GM23248 (cell line): ENCODE data around the gene LARP6. TPM values are rescaled to one million over a fixed set of nuclear protein-coding genes. Genes with fewer than 3 reads are reported as not detected.

ENCODE experiments used
- DNase-seq: peaks from one replicate; pipeline ENCODE4 v3.0.0-alpha.2; 2015
- H2AFZ ChIP-seq: fragments of 200-600 bp; sonication (generic); 2 replicates; pipeline ENCODE4 v1.6.1; 2016; ENCODE audit warnings: antibody characterized with exemption
- H3F3A ChIP-seq: fragments of 200-600 bp; sonication (generic); 2 replicates; pipeline ENCODE4 v1.6.1; 2016; ENCODE audit warnings: mild to moderate bottlenecking, antibody characterized with exemption, mixed run types; ENCODE audit not compliant: insufficient read depth
- H3K27ac ChIP-seq: fragments of 200-600 bp; sonication (generic); 2 replicates; pipeline ENCODE4 v1.5.1; 2016; ENCODE audit warnings: mild to moderate bottlenecking
- H3K27me3 ChIP-seq: fragments of 200-600 bp; sonication (generic); replicated peaks from 2 replicates; pipeline ENCODE4 v1.6.1; 2016; ENCODE audit warnings: mild to moderate bottlenecking; ENCODE audit not compliant: insufficient read depth
- H3K36me3 ChIP-seq: fragments of 200-600 bp; sonication (generic); 2 replicates; pipeline ENCODE4 v1.6.1; 2016; ENCODE audit warnings: low read depth, mild to moderate bottlenecking
- H3K4me1 ChIP-seq: fragments of 200-600 bp; sonication (generic); 2 replicates; pipeline ENCODE4 v1.6.1; 2016; ENCODE audit warnings: mild to moderate bottlenecking; ENCODE audit not compliant: insufficient read depth
- H3K4me2 ChIP-seq: fragments of 200-600 bp; sonication (generic); one replicate; pipeline ENCODE4 v1.6.1; 2016; ENCODE audit warnings: mild to moderate bottlenecking; ENCODE audit not compliant: unreplicated experiment
- H3K4me3 ChIP-seq: fragments of 200-600 bp; sonication (generic); 2 replicates; pipeline ENCODE4 v1.5.1; 2016; ENCODE audit warnings: mild to moderate bottlenecking
- H3K79me2 ChIP-seq: fragments of 200-600 bp; sonication (generic); 2 replicates; pipeline ENCODE4 v1.6.1; 2016; ENCODE audit warnings: mild to moderate bottlenecking; ENCODE audit not compliant: insufficient read depth
- H3K9ac ChIP-seq: fragments of 200-600 bp; sonication (generic); 2 replicates; pipeline ENCODE4 v1.6.1; 2016; ENCODE audit warnings: mild to moderate bottlenecking
- H3K9me2 ChIP-seq: fragments of 200-600 bp; sonication (generic); 2 replicates; pipeline ENCODE4 v1.6.1; 2016; ENCODE audit warnings: mixed run types, mild to moderate bottlenecking, moderate library complexity; ENCODE audit not compliant: insufficient read depth
- H3K9me3 ChIP-seq: fragments of 200-600 bp; sonication (generic); one replicate; pipeline ENCODE4 v1.6.1; 2017; ENCODE audit warnings: low read depth
- H4K20me1 ChIP-seq: fragments of 200-600 bp; sonication (generic); 2 replicates; pipeline ENCODE4 v1.6.0; 2016; ENCODE audit not compliant: insufficient read depth
- EZH2 ChIP-seq: fragments of 200-600 bp; sonication (generic); IDR thresholded peaks from 2 replicates; pipeline ENCODE4 v1.6.1; 2018; ENCODE audit warnings: antibody characterized with exemption, mild to moderate bottlenecking; ENCODE audit not compliant: insufficient read depth, poor library complexity, severe bottlenecking
- EZH2phosphoT487 ChIP-seq: fragments of 200-600 bp; sonication (generic); IDR thresholded peaks from 2 replicates; pipeline ENCODE4 v1.6.1; 2018; ENCODE audit warnings: antibody characterized with exemption, moderate library complexity, mild to moderate bottlenecking, low read depth; ENCODE audit not compliant: insufficient read depth
- WGBS, 2 experiments: methylation state at CpG; one replicate each; pipeline ENCODE4 v1.1.6; 2015 to 2017; ENCODE audit warnings: low lambda C conversion rate in 2 of 2, low coverage in 1 of 2; ENCODE audit errors: missing lambda C conversion rate in 2 of 2; 5-methylcytosine and 5-hydroxymethylcytosine counted together
- in situ Hi-C: fragments of 300-500 bp; cut with MboI; formaldehyde crosslinking; loops from 2 replicates; pipeline ENCODE4 v1.15.0; 2020
- polyA plus RNA-seq: library from polyadenylated mRNA; unstranded; fragments of >200 nt; fragmentation: Nextera tagmentation; extraction: Ambion mirVana; gene quantifications from 2 replicates; pipeline ENCODE4 v1.2.1, GENCODE V29; 2016
- total RNA-seq: library from RNA; depleted of rRNA; stranded (reverse); fragments of >200 nt; shearing (Covaris generic); gene quantifications from 2 replicates; pipeline ENCODE4 v1.2.3, GENCODE V29; 2014

Gene LARP6
- total and polyA plus RNA-seq, 2 experiments from 2014 or later = 104 to 110 TPM

DNA sequence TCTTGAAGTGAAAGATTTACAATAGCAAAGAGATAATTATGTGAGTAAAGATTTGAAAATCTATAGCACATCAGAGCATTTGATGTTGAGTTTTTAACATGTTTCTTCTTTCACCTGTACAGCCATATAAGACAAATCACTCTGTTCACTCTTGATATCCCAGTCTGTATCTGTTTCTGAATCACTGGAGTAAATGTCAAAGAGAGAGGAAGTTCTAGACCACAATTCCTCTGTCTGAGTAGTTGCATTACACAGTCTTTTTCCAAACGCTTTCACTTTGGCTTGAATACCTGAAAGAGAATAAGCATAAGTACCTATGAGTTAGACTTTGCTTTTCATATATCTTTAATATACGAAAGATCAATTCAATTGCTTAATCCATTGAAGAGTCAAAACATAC lies 28.4 kb upstream of the LARP6 start:
- no peaks in the 10 kb centered on the region for H3K9me3 ChIP-seq
- H3F3A ChIP-seq = peaks cover 16% of the 10 kb centered on the region
- H3K4me1 ChIP-seq = peaks cover 12% of the 10 kb centered on the region
- no peak overlapping the region for H3K9ac ChIP-seq
- no peaks in the 10 kb centered on the region for H3K27me3 ChIP-seq
- no peaks in the 10 kb centered on the region for H3K79me2 ChIP-seq
- H3K9me2 ChIP-seq = no peaks in the 10 kb centered on the region
- H4K20me1 ChIP-seq = no peaks in the 10 kb centered on the region
- H3K4me2 ChIP-seq = no peak overlapping the region
- 85 to 88% methylated on average over 2 of the region's 2 CpGs for WGBS, 2 experiments
- TF ChIP-seq EZH2phosphoT487 (no peak), EZH2 (no peak)
- peak; percentile 5 for DNase-seq
- no peak overlapping the region for H2AFZ ChIP-seq
- no peak overlapping the region for H3K27ac ChIP-seq
- no peak overlapping the region for H3K4me3 ChIP-seq
- H3K36me3 ChIP-seq = no peaks in the 10 kb centered on the region
- in situ Hi-C loops = no loop called here

DNA sequence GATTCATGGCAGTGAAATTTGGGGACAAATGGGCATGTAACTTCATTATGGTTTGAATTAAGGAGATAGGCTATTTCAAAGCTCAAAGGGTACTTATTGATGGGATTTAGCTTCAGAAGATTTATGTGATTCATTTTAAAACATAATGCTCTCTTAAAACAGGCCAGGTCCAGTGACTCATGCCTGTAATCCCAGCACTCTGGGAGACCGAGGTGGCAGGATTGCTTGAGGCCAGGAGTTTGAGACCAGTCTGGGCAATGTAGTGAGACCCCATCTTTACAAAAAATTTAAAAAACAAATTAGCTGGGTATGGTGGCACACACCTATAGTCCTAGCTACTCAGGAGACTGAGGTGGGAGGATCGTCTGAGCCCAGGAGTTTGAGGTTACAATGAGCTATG lies 26.8 kb upstream of the LARP6 start:
- H3K36me3 ChIP-seq = no peaks in the 10 kb centered on the region
- no peak overlapping the region for H3K4me3 ChIP-seq
- TF ChIP-seq EZH2phosphoT487 = no peak
- no peak for TF ChIP-seq EZH2
- peaks cover 16% of the 10 kb centered on the region for H3F3A ChIP-seq
- no peaks in the 10 kb centered on the region for H3K9me3 ChIP-seq
- 90 to 100% methylated on average over 2 of the region's 2 CpGs for WGBS, 2 experiments
- H2AFZ ChIP-seq = no peak overlapping the region
- H3K4me2 ChIP-seq = no peak overlapping the region
- no peaks in the 10 kb centered on the region for H3K79me2 ChIP-seq
- H3K9me2 ChIP-seq = no peaks in the 10 kb centered on the region
- peak; percentile 6 for DNase-seq
- no peak overlapping the region for H3K9ac ChIP-seq
- peaks cover 12% of the 10 kb centered on the region for H3K4me1 ChIP-seq
- H3K27me3 ChIP-seq = no peaks in the 10 kb centered on the region
- in situ Hi-C loops = no loop called here
- H3K27ac ChIP-seq = no peak overlapping the region
- H4K20me1 ChIP-seq = no peaks in the 10 kb centered on the region

DNA sequence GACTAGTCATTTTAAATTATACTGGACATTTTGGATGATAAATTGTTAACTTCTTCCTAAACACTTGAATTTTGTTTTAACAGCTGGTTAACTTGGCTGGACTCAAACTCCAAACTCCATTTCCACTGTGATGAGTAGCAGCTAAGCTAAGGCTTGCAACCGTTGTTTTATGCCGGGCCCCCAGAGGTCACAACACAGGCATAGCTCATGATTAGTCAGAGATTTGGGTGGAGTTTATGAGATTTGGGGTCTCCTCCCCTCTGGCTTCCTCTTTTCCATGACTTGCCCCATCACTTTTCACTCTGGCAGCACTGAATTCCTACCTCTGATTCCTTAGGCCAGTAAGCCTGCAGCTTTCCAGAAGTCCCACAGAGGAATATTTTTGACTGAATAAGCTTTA lies 25.4 kb upstream of the LARP6 start:
- H3K9ac ChIP-seq = no peak overlapping the region
- no peaks in the 10 kb centered on the region for H3K27me3 ChIP-seq
- no peaks in the 10 kb centered on the region for H3K9me3 ChIP-seq
- 40 to 43% methylated on average over 2 of the region's 2 CpGs for WGBS, 2 experiments
- no peaks in the 10 kb centered on the region for H4K20me1 ChIP-seq
- peak overlapping the region; percentile 20; the same call in 1 of the 2 replicates for H2AFZ ChIP-seq
- no peaks in the 10 kb centered on the region for H3K36me3 ChIP-seq
- H3F3A ChIP-seq = peaks cover 21% of the 10 kb centered on the region
- no peak for TF ChIP-seq EZH2
- no peak for TF ChIP-seq EZH2phosphoT487
- no peak overlapping the region for H3K4me3 ChIP-seq
- in situ Hi-C loops = no loop called here
- no peaks in the 10 kb centered on the region for H3K9me2 ChIP-seq
- peak overlapping the region; percentile 47 for H3K27ac ChIP-seq
- H3K4me1 ChIP-seq = peaks cover 16% of the 10 kb centered on the region
- H3K4me2 ChIP-seq = peak overlapping the region; percentile 24
- no peaks in the 10 kb centered on the region for H3K79me2 ChIP-seq
- peak; percentile 70 for DNase-seq

DNA sequence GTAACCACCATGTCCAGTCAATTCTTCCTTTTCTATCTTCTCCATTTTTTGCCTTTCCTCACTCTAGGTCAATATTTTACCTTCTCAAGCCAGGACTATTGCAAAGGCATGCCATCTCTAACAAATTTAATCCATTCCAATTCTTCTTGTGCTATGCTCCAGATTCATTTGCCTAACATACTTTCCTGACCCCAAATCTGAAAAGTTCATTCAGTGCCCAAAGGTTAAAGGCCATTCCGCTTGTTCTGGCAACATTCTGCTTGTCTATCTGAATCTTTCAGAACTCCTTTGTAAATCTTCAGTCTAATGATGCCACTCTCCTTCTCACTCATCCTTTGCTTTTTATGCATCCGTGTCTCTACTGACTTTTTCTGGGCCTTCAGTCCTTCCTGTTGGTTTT lies 22.7 kb upstream of the LARP6 start:
- in situ Hi-C loops = no loop called here

DNA sequence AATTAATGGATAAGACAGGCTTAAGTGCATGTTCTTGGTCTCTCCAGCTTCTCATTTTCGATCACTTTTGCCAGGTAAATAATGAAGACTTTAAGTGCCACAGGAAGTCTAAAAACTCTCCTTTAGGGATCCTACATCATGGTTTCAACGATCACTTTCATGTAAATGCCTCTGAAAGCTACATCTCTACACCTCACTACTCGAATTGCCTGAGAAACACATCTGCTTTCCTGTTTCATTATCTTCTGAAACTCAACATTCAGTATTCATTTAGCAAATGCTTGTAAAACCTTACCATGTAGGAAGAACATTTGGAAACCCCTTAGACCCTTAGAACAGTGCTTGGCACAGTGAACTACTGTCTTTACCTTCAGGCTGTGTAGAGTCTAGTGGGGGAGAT lies 22.1 kb upstream of the LARP6 start:
- Histone ChIP-seq H3K4me1 (peaks cover 16% of the 10 kb centered on the region), H3K27me3 (no peaks in the 10 kb centered on the region), H3K4me3 (no peak overlapping the region), H3K4me2 (no peak overlapping the region), H4K20me1 (no peaks in the 10 kb centered on the region), H3K36me3 (no peaks in the 10 kb centered on the region), H2AFZ (no peak overlapping the region), H3K79me2 (no peaks in the 10 kb centered on the region), H3K27ac (no peak overlapping the region), H3K9ac (no peak overlapping the region), H3K9me2 (no peaks in the 10 kb centered on the region), H3F3A (peaks cover 24% of the 10 kb centered on the region), H3K9me3 (no peaks in the 10 kb centered on the region)
- in situ Hi-C loops = no loop called here
- WGBS, 2 experiments = 50 to 52% methylated on average over 3 of the region's 3 CpGs
- DNase-seq = no peak
- TF ChIP-seq EZH2 = no peak
- no peak for TF ChIP-seq EZH2phosphoT487

More for the DNA sequence above, 22.7 kb upstream of the LARP6 start:
- H3K4me3 ChIP-seq = no peak overlapping the region
- H3K27me3 ChIP-seq = no peaks in the 10 kb centered on the region
- no peaks in the 10 kb centered on the region for H3K79me2 ChIP-seq
- H3K4me2 ChIP-seq = no peak overlapping the region
- no peak overlapping the region for H3K9ac ChIP-seq
- peaks cover 16% of the 10 kb centered on the region for H3K4me1 ChIP-seq
- TF ChIP-seq EZH2phosphoT487 (no peak), EZH2 (no peak)
- no peak for DNase-seq
- H2AFZ ChIP-seq = no peak overlapping the region
- H3K36me3 ChIP-seq = no peaks in the 10 kb centered on the region
- H3K9me2 ChIP-seq = no peaks in the 10 kb centered on the region
- no peak overlapping the region for H3K27ac ChIP-seq
- peaks cover 24% of the 10 kb centered on the region for H3F3A ChIP-seq
- no peaks in the 10 kb centered on the region for H3K9me3 ChIP-seq
- no peaks in the 10 kb centered on the region for H4K20me1 ChIP-seq
- 83 to 92% methylated on average over 2 of the region's 2 CpGs for WGBS, 2 experiments
